ENCODE results near the gene HP. TPM values are rescaled to one million over a fixed set of nuclear protein-coding genes. Genes with fewer than 3 reads are reported as not detected.

The HP gene
- total RNA-seq, 1 experiment from 2014 or later, result not detected

GRCh38 chr16:72018470-72018869, 35.8 kb upstream of the HP start:
- CTCF ChIA-PET, result interaction anchor here (0.6 kb wide), 1 partner anchor 1178 kb away, joined by 5 read pairs; no protein-coding TSS in a partner anchor
- Mint-ChIP-seq H3K27ac (ENCODE audit: unreplicated experiment) (no peak overlapping the region), H3K27me3 (ENCODE audit: unreplicated experiment) (no peaks in the 10 kb centered on the region), H3K4me1 (ENCODE audit: low read depth, unreplicated experiment) (peaks cover 3% of the 10 kb centered on the region), H3K9me3 (ENCODE audit: low read depth, unreplicated experiment) (no peaks in the 10 kb centered on the region), H3K36me3 (ENCODE audit: insufficient read depth, unreplicated experiment) (peaks cover 25% of the 10 kb centered on the region), H3K4me3 (ENCODE audit: low read depth, unreplicated experiment) (no peak overlapping the region)
- BruUV-seq (replicated peaks), result no TSS peak
- DNase-seq, result no peak
- no peak for TF ChIP-seq CTCF (IDR thresholded peaks at IDR 0.05; ENCODE audit: unreplicated experiment)
- intact Hi-C loops (cut with micrococcal nuclease; ENCODE audit: unreplicated experiment), result no loop called here

- H3K4me3 Mint-ChIP-seq (ENCODE audit: low read depth, unreplicated experiment), result no peak overlapping the region
- intact Hi-C loops (cut with micrococcal nuclease; ENCODE audit: unreplicated experiment), result no loop called here
- no peak overlapping the region for H3K27ac Mint-ChIP-seq (ENCODE audit: unreplicated experiment)
- no peak for TF ChIP-seq CTCF (IDR thresholded peaks at IDR 0.05; ENCODE audit: unreplicated experiment)
- no peaks in the 10 kb centered on the region for H3K27me3 Mint-ChIP-seq (ENCODE audit: unreplicated experiment)
- BruUV-seq (replicated peaks), result no TSS peak
- DNase-seq, result no peak
- CTCF ChIA-PET, result no interaction called here
- peaks cover 32% of the 10 kb centered on the region for H3K36me3 Mint-ChIP-seq (ENCODE audit: insufficient read depth, unreplicated experiment)
- no peaks in the 10 kb centered on the region for H3K9me3 Mint-ChIP-seq (ENCODE audit: low read depth, unreplicated experiment)
- no peaks in the 10 kb centered on the region for H3K4me1 Mint-ChIP-seq (ENCODE audit: low read depth, unreplicated experiment)
Measured at GRCh38 chr16:72021043-72021442, 33.3 kb upstream of the HP start.

DNA sequence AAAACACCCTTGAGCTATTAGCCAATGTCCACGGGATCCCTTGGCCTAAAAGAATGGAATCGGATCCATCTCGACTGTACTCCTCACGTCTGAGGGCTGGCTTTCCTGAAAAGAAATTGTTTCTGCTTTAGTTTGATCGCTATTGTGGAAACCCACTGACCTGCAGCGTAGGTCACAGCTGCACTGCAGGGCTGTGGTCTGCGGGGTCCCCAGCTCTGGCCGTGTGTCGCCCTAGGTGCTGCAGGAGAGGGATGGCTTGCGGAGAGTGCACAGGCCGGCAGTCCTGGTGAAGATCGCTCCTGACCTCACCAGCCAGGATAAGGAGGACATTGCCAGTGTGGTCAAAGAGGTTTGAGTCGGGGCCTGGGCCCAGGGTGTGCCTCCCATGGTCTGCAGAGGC, 32.2 kb upstream of the HP start:
- no peaks in the 10 kb centered on the region for H3K27me3 Mint-ChIP-seq (ENCODE audit: unreplicated experiment)
- DNase-seq, result no peak
- no peak overlapping the region for H3K27ac Mint-ChIP-seq (ENCODE audit: unreplicated experiment)
- H3K36me3 Mint-ChIP-seq (ENCODE audit: insufficient read depth, unreplicated experiment), result peaks cover 26% of the 10 kb centered on the region
- no peak overlapping the region for H3K4me3 Mint-ChIP-seq (ENCODE audit: low read depth, unreplicated experiment)
- CTCF ChIA-PET, result interaction anchor here (0.6 to 0.7 kb wide), 2 partner anchors 9 to 96 kb away, joined by 3 to 9 read pairs; no protein-coding TSS in a partner anchor
- no peak for TF ChIP-seq CTCF (IDR thresholded peaks at IDR 0.05; ENCODE audit: unreplicated experiment)
- intact Hi-C loops (cut with micrococcal nuclease; ENCODE audit: unreplicated experiment), result no loop called here
- BruUV-seq (replicated peaks), result no TSS peak
- no peaks in the 10 kb centered on the region for H3K4me1 Mint-ChIP-seq (ENCODE audit: low read depth, unreplicated experiment)
- H3K9me3 Mint-ChIP-seq (ENCODE audit: low read depth, unreplicated experiment), result no peaks in the 10 kb centered on the region

DNA sequence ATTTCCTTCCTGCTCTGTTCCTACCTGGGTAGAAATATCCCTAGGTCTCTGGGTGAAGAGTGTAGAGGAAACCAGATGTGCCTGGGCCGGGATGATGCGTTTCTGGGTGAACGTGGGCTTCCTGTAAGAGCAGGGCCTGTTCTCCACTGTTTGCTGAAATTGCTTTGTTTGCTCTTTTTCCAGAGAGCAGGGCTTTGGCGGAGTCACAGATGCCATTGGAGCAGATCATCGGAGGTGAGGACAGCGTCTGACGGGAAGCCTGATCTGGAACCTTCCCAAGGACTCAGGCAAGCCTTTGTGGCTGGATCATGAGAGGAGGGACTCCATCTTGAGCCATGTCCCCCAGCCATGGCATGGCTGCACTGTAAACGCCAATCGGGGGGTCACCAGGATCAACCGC, 30.3 kb upstream of the HP start:
- Mint-ChIP-seq H3K36me3 (ENCODE audit: insufficient read depth, unreplicated experiment) (peaks cover 26% of the 10 kb centered on the region), H3K4me3 (ENCODE audit: low read depth, unreplicated experiment) (no peak overlapping the region), H3K4me1 (ENCODE audit: low read depth, unreplicated experiment) (no peaks in the 10 kb centered on the region), H3K27ac (ENCODE audit: unreplicated experiment) (no peak overlapping the region), H3K27me3 (ENCODE audit: unreplicated experiment) (no peaks in the 10 kb centered on the region), H3K9me3 (ENCODE audit: low read depth, unreplicated experiment) (no peaks in the 10 kb centered on the region)
- BruUV-seq (replicated peaks), result no TSS peak
- no peak for TF ChIP-seq CTCF (IDR thresholded peaks at IDR 0.05; ENCODE audit: unreplicated experiment)
- intact Hi-C loops (cut with micrococcal nuclease; ENCODE audit: unreplicated experiment), result no loop called here
- no peak for DNase-seq
- CTCF ChIA-PET, result no interaction called here
